Right lobe of liver (tissue), 6 donors: Measurements from ENCODE around the gene RFTN2. TPM values are rescaled to one million over a fixed set of nuclear protein-coding genes. Genes with fewer than 3 reads are reported as not detected.
A peak's percentile ranks its signal among the peaks of the same experiment; 100 is the strongest.
"Not testable (repeated sequence)": the region's sequence is repeated elsewhere in the genome, so short reads cannot be mapped to it uniquely, and the experiment has no call there.

Experiments used
- ATAC-seq, 4 donors: fragments of 200-7000 bp; cut with Tn5 transposase; one replicate each; pipeline ENCODE4 v1.9.1; 2020; ENCODE audit warnings: mild to moderate bottlenecking in 4 of 4, moderate library complexity in 4 of 4
- DNase-seq, 3 donors: peaks; one replicate each; pipeline ENCODE4 v3.0.0-alpha.2; 2020
- H3K27ac ChIP-seq, 3 donors: fragments of 200-600 bp; one replicate each; pipeline ENCODE4 v1.8.0; 2022
- H3K27me3 ChIP-seq, 2 donors: fragments of 200-600 bp; one replicate each; pipeline ENCODE4 v1.8.0; 2022
- H3K36me3 ChIP-seq, 4 donors: fragments of 200-600 bp; sonication (generic) in 1 of 4; one replicate each; pipeline versions ENCODE4 v1.5.1 to v1.8.0; 2017 to 2022; ENCODE audit warnings: control low read depth in 1 of 4
- H3K4me1 ChIP-seq, 4 donors: fragments of 200-600 bp; sonication (generic) in 1 of 4; one replicate each; pipeline versions ENCODE4 v1.5.1 to v1.8.0; 2017 to 2022; ENCODE audit warnings: control low read depth in 1 of 4
- H3K4me3 ChIP-seq, 3 donors: fragments of 200-600 bp; one replicate each; pipeline ENCODE4 v1.8.0; 2022
- H3K9me3 ChIP-seq, 4 donors: fragments of 200-600 bp; sonication (generic) in 1 of 4; one replicate each; pipeline versions ENCODE4 v1.5.1 to v1.8.0; 2017 to 2022; ENCODE audit warnings: control low read depth in 1 of 4
- CTCF ChIP-seq, 4 donors: fragments of 200-600 bp in 3 of 4; fragments of 450-650 bp in 1 of 4; IDR thresholded peaks; one replicate each; pipeline versions ENCODE4 v1.5.1 to v1.8.0; 2016 to 2022; ENCODE audit warnings: antibody characterized with exemption in 4 of 4, mild to moderate bottlenecking in 2 of 4
- POLR2A ChIP-seq: fragments of 450-650 bp; IDR thresholded peaks from one replicate; pipeline ENCODE4 v1.6.1; 2017; ENCODE audit warnings: antibody characterized with exemption, mild to moderate bottlenecking
- WGBS: methylation state at CpG from one replicate; pipeline ENCODE4 v1.1.6; 2018; ENCODE audit warnings: low coverage, low lambda C conversion rate; ENCODE audit not compliant: insufficient coverage; ENCODE audit errors: missing lambda C conversion rate; 5-methylcytosine and 5-hydroxymethylcytosine counted together
- intact Hi-C, 2 donors: fragments of 100-400 bp; cut with DNase I; formaldehyde crosslinking; loops; one replicate each; pipeline versions ENCODE4 v1.11.2 to v1.14.1; 2022
- long read RNA-seq: library from polyadenylated mRNA; unstranded; transcript quantifications from one replicate; pipeline ENCODE4 v2.0.0, GENCODE V29; 2019
- total RNA-seq, 6 experiments: library from RNA; depleted of rRNA in 2 of 6; stranded (reverse); fragments of >200 nt in 2 of 6; fragmentation: NEBNext Ultra II Directional in 3 of 6; extraction: Animal tissue kit (Norgen Biotek cat#: 25700) in 3 of 6; gene quantifications; one replicate each; pipeline versions ENCODE4 v1.1.0 to v1.2.4, GENCODE V29; 2016 to 2023
- donor health status: DM: no; HTN: yes; CAD: no.
- donor health status: DM: no; HTN: no; CAD: no.
- donor health status: DM: no; HTN: no; CAD: no.
- donor health status: DM: no; HTN: yes; CAD: no.
- donor health status: DM: no; HTN: yes; CAD: no.

RFTN2 gene
- total RNA-seq, result 1 to 10 TPM in 4 of 6 experiments, under 1 TPM in 2; 0.58 to 1.9 (median 1.0) TPM
- long read RNA-seq, result 0 reads

GRCh38 chr2:197675246-197675645, at the start of gene RFTN2:
RFTN2 (minus strand) TSS chr2:197675587; CDS start chr2:197675458, 129 bp downstream.
- ATAC-seq (no peak), DNase-seq (no peak)
- Histone ChIP-seq H3K4me1 (no peaks in the 10 kb centered on the region), H3K27ac (peak within 1 kb of the TSS; percentile 9 to 53 (median 23)), H3K36me3 (no peaks in the 10 kb centered on the region), H3K9me3 (no peaks in the 10 kb centered on the region), H3K27me3 (no peaks in the 10 kb centered on the region), H3K4me3 (peak within 1 kb of the TSS; percentile 15 to 22 (median 19))
- TF ChIP-seq CTCF (IDR thresholded peaks at IDR 0.05) (no peak), POLR2A (no peak)
- intact Hi-C loops, result no loop called here
- WGBS, result 26% methylated on average over 3 of the region's 3 CpGs

GRCh38 chr2:197717863-197718262, 42.5 kb upstream of the RFTN2 start:
- no peaks in the 10 kb centered on the region for H3K4me1 ChIP-seq
- no peak overlapping the region for H3K4me3 ChIP-seq
- H3K36me3 ChIP-seq, result no peaks in the 10 kb centered on the region
- no peak overlapping the region for H3K27ac ChIP-seq
- TF ChIP-seq POLR2A, result no peak
- TF ChIP-seq CTCF (IDR thresholded peaks at IDR 0.05), result no peak
- H3K27me3 ChIP-seq, result no peaks in the 10 kb centered on the region
- H3K9me3 ChIP-seq, result no peaks in the 10 kb centered on the region
- ATAC-seq, result no peak
- no peak for DNase-seq
- intact Hi-C loops, result no loop called here
- 92% methylated on average over 2 of the region's 2 CpGs for WGBS

GRCh38 chr2:197713271-197713670, 37.9 kb upstream of the RFTN2 start:
- TF ChIP-seq POLR2A (no peak), CTCF (IDR thresholded peaks at IDR 0.05) (no peak)
- Histone ChIP-seq H3K4me3 (no peak overlapping the region), H3K4me1 (peaks cover 0 to 6% (median 2%) of the 10 kb centered on the region in 4 donors), H3K9me3 (no peaks in the 10 kb centered on the region), H3K27me3 (no peaks in the 10 kb centered on the region), H3K36me3 (no peaks in the 10 kb centered on the region), H3K27ac (no peak overlapping the region)
- DNase-seq, result no peak
- no peak for ATAC-seq
- intact Hi-C loops, result no loop called here
- WGBS, result 90% methylated on average over 3 of the region's 3 CpGs

- DNase-seq, result no peak
- H3K27me3 ChIP-seq, result no peaks in the 10 kb centered on the region
- H3K9me3 ChIP-seq, result no peaks in the 10 kb centered on the region
- no peak for ATAC-seq
- H3K27ac ChIP-seq, result no peak overlapping the region
- peaks cover 0 to 21% (median 8%) of the 10 kb centered on the region in 4 donors for H3K4me1 ChIP-seq
- intact Hi-C loops, result no loop called here
- TF ChIP-seq CTCF (IDR thresholded peaks at IDR 0.05), result no peak
- H3K4me3 ChIP-seq, result no peak overlapping the region
- no peaks in the 10 kb centered on the region for H3K36me3 ChIP-seq
These were observed 36.2 kb upstream of the RFTN2 start for GRCh38 chr2:197711578-197711977.

- H3K27me3 ChIP-seq, result no peaks in the 10 kb centered on the region
- ATAC-seq, result no peak
- H3K4me3 ChIP-seq, result no peak overlapping the region
- H3K27ac ChIP-seq, result no peak overlapping the region
- peaks cover 0 to 27% (median 10%) of the 10 kb centered on the region in 4 donors for H3K4me1 ChIP-seq
- no peak for DNase-seq
- intact Hi-C loops, result no loop called here
- H3K36me3 ChIP-seq, result no peaks in the 10 kb centered on the region
- no peaks in the 10 kb centered on the region for H3K9me3 ChIP-seq
- TF ChIP-seq POLR2A, result no peak
- no peak for TF ChIP-seq CTCF (IDR thresholded peaks at IDR 0.05)
These were observed 35.1 kb upstream of the RFTN2 start for GRCh38 chr2:197710424-197711042.

GRCh38 chr2:197709140-197709539, 33.8 kb upstream of the RFTN2 start:
- H3K9me3 ChIP-seq, H3K27me3 ChIP-seq, intact Hi-C loops, ATAC-seq, DNase-seq, H3K27ac ChIP-seq, H3K4me3 ChIP-seq, H3K36me3 ChIP-seq: not testable (repeated sequence)
- H3K4me1 ChIP-seq, result peaks cover 0 to 27% (median 10%) of the 10 kb centered on the region in 4 donors
- WGBS, result 96% methylated on average over 6 of the region's 7 CpGs
